Femur (tissue), 1 donor: Measurements from ENCODE around the gene EYA4.

Experiments
- DNase-seq: peaks from one replicate; pipeline ENCODE4 v3.0.0-alpha.2; 2017

Gene EYA4

GRCh38 chr6:133467231-133467981, 226.2 kb downstream of the EYA4 start:
- DNase-seq = no peak

- DNase-seq = no peak
Measured at GRCh38 chr6:133467982-133468380, 226.8 kb downstream of the EYA4 start.

GRCh38 chr6:133468591-133468990, 227.4 kb downstream of the EYA4 start:
- DNase-seq = no peak

- DNase-seq = no peak
Measured at GRCh38 chr6:133474516-133474915, 233.4 kb downstream of the EYA4 start.

- no peak for DNase-seq
Measured at GRCh38 chr6:133478673-133479072, 237.5 kb downstream of the EYA4 start.

GRCh38 chr6:133487174-133487573, 246.0 kb downstream of the EYA4 start:
- no peak for DNase-seq

- DNase-seq = no peak
Measured at GRCh38 chr6:133495205-133495903, 254.2 kb downstream of the EYA4 start.

- DNase-seq = no peak
Measured at GRCh38 chr6:133499662-133500061, 258.5 kb downstream of the EYA4 start.

- no peak for DNase-seq
Measured at GRCh38 chr6:133501675-133502270, 260.6 kb downstream of the EYA4 start.

- DNase-seq = peak; percentile 61
Measured at GRCh38 chr6:133502441-133503335, 261.5 kb downstream of the EYA4 start.

GRCh38 chr6:133503336-133503729, 262.2 kb downstream of the EYA4 start:
- no peak for DNase-seq

GRCh38 chr6:133504158-133504557, 263.0 kb downstream of the EYA4 start:
- no peak for DNase-seq

- DNase-seq = peak; percentile 60
Measured at GRCh38 chr6:133504761-133505160, 263.6 kb downstream of the EYA4 start.

GRCh38 chr6:133505681-133506080, 264.5 kb downstream of the EYA4 start:
- no peak for DNase-seq

- DNase-seq = peak; percentile 60
Measured at GRCh38 chr6:133512410-133513016, 271.4 kb downstream of the EYA4 start.

GRCh38 chr6:133523816-133524215, 282.7 kb downstream of the EYA4 start:
- no peak for DNase-seq

GRCh38 chr6:133526436-133526835, 285.3 kb downstream of the EYA4 start:
- no peak for DNase-seq

GRCh38 chr6:133528566-133528965, 287.4 kb downstream of the EYA4 start:
- no peak for DNase-seq

GRCh38 chr6:133532908-133533307, 291.8 kb downstream of the EYA4 start:
- no peak for DNase-seq

GRCh38 chr6:133539502-133540259, 298.5 kb downstream of the EYA4 start:
- DNase-seq = no peak

- DNase-seq = no peak
Measured at GRCh38 chr6:133540361-133540760, 299.2 kb downstream of the EYA4 start.

GRCh38 chr6:133541040-133541439, 299.9 kb downstream of the EYA4 start:
- DNase-seq = no peak
